Smooth muscle cell (in vitro differentiated cells): ENCODE results near the gene DPH7. TPM values are rescaled to one million over a fixed set of nuclear protein-coding genes. Genes with fewer than 3 reads are reported as not detected.
A peak's percentile ranks its signal among the peaks of the same experiment; 100 is the strongest.

Experiments
- DNase-seq: peaks from one replicate; lab custom pipeline; 2025; ENCODE audit not compliant: unreplicated experiment; lab: John Stamatoyannopoulos, UW
- H2AFZ ChIP-seq: fragments of 200-600 bp; sonication (generic); 2 replicates; pipeline ENCODE4 v1.6.0; 2016; ENCODE audit warnings: antibody characterized with exemption, low read depth, mild to moderate bottlenecking
- H3F3A ChIP-seq: fragments of 200-600 bp; sonication (generic); 2 replicates; pipeline ENCODE4 v1.6.0; 2017; ENCODE audit warnings: antibody characterized with exemption, low read depth
- H3K27ac ChIP-seq: fragments of 200-600 bp; sonication (generic); 2 replicates; pipeline ENCODE4 v1.5.1; 2016; ENCODE audit warnings: low read depth, mild to moderate bottlenecking
- H3K27me3 ChIP-seq: fragments of 200-600 bp; sonication (generic); 2 replicates; pipeline ENCODE4 v1.6.1; 2016; ENCODE audit warnings: low read depth, mild to moderate bottlenecking
- H3K36me3 ChIP-seq: fragments of 200-600 bp; sonication (generic); 2 replicates; pipeline ENCODE4 v1.5.1; 2016; ENCODE audit warnings: low read depth
- H3K4me1 ChIP-seq: fragments of 200-600 bp; sonication (generic); 2 replicates; pipeline ENCODE4 v1.5.1; 2016; ENCODE audit warnings: low read depth
- H3K4me2 ChIP-seq: fragments of 200-600 bp; sonication (generic); 2 replicates; pipeline ENCODE4 v1.6.0; 2016; ENCODE audit warnings: mild to moderate bottlenecking
- H3K4me3 ChIP-seq: fragments of 200-600 bp; sonication (generic); 2 replicates; pipeline ENCODE4 v1.5.1; 2016; ENCODE audit warnings: mild to moderate bottlenecking
- H3K79me2 ChIP-seq: fragments of 200-600 bp; sonication (generic); 2 replicates; pipeline ENCODE4 v1.6.0; 2016; ENCODE audit warnings: low read depth, mild to moderate bottlenecking
- H3K9ac ChIP-seq: fragments of 200-600 bp; sonication (generic); 2 replicates; pipeline ENCODE4 v1.6.0; 2016; ENCODE audit warnings: low read depth
- H3K9me3 ChIP-seq: fragments of 200-600 bp; sonication (generic); replicated peaks from 2 replicates; pipeline ENCODE4 v1.5.1; 2016; ENCODE audit warnings: low read depth
- H4K20me1 ChIP-seq: fragments of 200-600 bp; sonication (generic); 2 replicates; pipeline ENCODE4 v1.6.0; 2016; ENCODE audit warnings: low read depth
- CTCF ChIP-seq: fragments of 200-600 bp; sonication (generic); IDR thresholded peaks from 2 replicates; pipeline ENCODE4 v1.5.1; 2017; ENCODE audit warnings: borderline replicate concordance, mild to moderate bottlenecking, antibody characterized with exemption; ENCODE audit not compliant: insufficient read depth, poor library complexity, severe bottlenecking
- WGBS: methylation state at CpG from one replicate; pipeline ENCODE4 v1.1.7; 2016; ENCODE audit warnings: low lambda C conversion rate; 5-methylcytosine and 5-hydroxymethylcytosine counted together
- polyA plus RNA-seq: library from polyadenylated mRNA; unstranded; fragments of >200 nt; fragmentation: Nextera tagmentation; extraction: Ambion mirVana; gene quantifications from 2 replicates; pipeline ENCODE4 v1.2.1, GENCODE V29; 2016
- total RNA-seq: library from RNA; depleted of rRNA; stranded (reverse); fragments of >200 nt; gene quantifications from 2 replicates; pipeline ENCODE4 v1.2.3, GENCODE V29; 2014

DPH7 gene
- total and polyA plus RNA-seq, 2 experiments from 2014 or later = 18.2 to 21.8 TPM

DNA sequence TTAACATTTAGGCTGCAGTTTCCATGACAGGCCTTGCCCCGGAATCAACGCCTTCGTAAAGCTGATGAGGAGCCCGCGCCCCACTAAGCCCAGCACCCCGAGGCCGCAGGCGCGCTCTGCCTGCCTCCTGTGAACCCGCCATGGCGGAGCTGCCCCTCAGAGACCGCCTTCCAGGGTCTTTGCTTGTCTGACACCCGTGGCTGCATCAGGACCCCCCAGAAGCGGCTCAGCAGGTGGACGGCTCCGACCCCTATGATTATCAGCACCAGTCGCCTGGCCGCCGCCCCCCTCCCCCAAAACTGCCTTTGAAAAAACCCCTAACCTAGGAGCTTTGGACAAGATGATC is 507 bp upstream of the DPH7 start:
- Histone ChIP-seq H3K27ac (peak overlapping the region; percentile 40), H3K36me3 (no peaks in the 10 kb centered on the region), H3K4me2 (peak overlapping the region; percentile 96), H3K9ac (peak overlapping the region; percentile 71), H3K4me1 (peaks cover 11% of the 10 kb centered on the region), H3K27me3 (no peaks in the 10 kb centered on the region), H3K4me3 (peak overlapping the region; percentile 89), H3F3A (no peaks in the 10 kb centered on the region), H2AFZ (peak overlapping the region; percentile 94), H3K9me3 (no peaks in the 10 kb centered on the region), H4K20me1 (peaks cover 12% of the 10 kb centered on the region), H3K79me2 (peaks cover 26% of the 10 kb centered on the region)
- WGBS = 66% methylated on average over 19 of the region's 19 CpGs
- TF ChIP-seq CTCF = no peak
- DNase-seq = no peak

- WGBS = 96% methylated on average over 12 of the region's 12 CpGs
Observed at GRCh38 chr9:137575716-137576411, 2.9 kb downstream of the DPH7 start.

DNA sequence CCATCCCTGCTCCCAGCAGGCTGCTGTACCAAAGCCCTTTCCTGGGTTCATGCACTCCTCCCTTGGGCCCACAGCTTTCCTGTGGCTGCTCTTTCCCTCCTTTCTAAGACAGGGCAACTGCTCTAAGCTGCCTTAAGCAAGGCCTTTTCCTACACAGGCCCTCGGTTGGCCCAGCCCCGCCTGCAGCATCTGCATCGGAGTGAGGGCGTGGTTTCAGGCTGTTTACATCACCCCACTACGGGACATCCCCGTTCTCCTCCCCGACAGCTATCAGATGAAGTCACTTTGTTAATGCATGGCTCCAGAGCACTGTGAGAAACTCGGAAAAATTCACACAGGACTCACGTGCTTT is 3.4 kb downstream of the DPH7 start:
- Histone ChIP-seq H3K27me3 (no peaks in the 10 kb centered on the region), H3K9ac (no peak overlapping the region), H3F3A (no peaks in the 10 kb centered on the region), H4K20me1 (peaks cover 12% of the 10 kb centered on the region), H3K4me2 (no peak overlapping the region), H3K9me3 (no peaks in the 10 kb centered on the region), H3K36me3 (peaks cover 3% of the 10 kb centered on the region), H3K27ac (no peak overlapping the region), H3K4me1 (peaks cover 11% of the 10 kb centered on the region), H2AFZ (no peak overlapping the region), H3K79me2 (peaks cover 32% of the 10 kb centered on the region), H3K4me3 (no peak overlapping the region)
- WGBS = 84% methylated on average over 9 of the region's 9 CpGs
- TF ChIP-seq CTCF = no peak
- no peak for DNase-seq

More at GRCh38 chr9:137575716-137576411, 2.9 kb downstream of the DPH7 start:
- no peak overlapping the region for H3K4me3 ChIP-seq
- no peak overlapping the region for H3K9ac ChIP-seq
- no peak for DNase-seq
- TF ChIP-seq CTCF = no peak
- H3K36me3 ChIP-seq = peaks cover 3% of the 10 kb centered on the region
- no peaks in the 10 kb centered on the region for H3K9me3 ChIP-seq
- H2AFZ ChIP-seq = no peak overlapping the region
- H4K20me1 ChIP-seq = peaks cover 12% of the 10 kb centered on the region
- no peaks in the 10 kb centered on the region for H3F3A ChIP-seq
- H3K27ac ChIP-seq = no peak overlapping the region
- peaks cover 11% of the 10 kb centered on the region for H3K4me1 ChIP-seq
- no peak overlapping the region for H3K4me2 ChIP-seq
- no peaks in the 10 kb centered on the region for H3K27me3 ChIP-seq
- peaks cover 30% of the 10 kb centered on the region for H3K79me2 ChIP-seq

- no peak overlapping the region for H3K27ac ChIP-seq
- H3K9me3 ChIP-seq = no peaks in the 10 kb centered on the region
- H4K20me1 ChIP-seq = peaks cover 12% of the 10 kb centered on the region
- H3F3A ChIP-seq = no peaks in the 10 kb centered on the region
- peaks cover 35% of the 10 kb centered on the region for H3K79me2 ChIP-seq
- no peak overlapping the region for H2AFZ ChIP-seq
- peaks cover 11% of the 10 kb centered on the region for H3K4me1 ChIP-seq
- H3K9ac ChIP-seq = no peak overlapping the region
- WGBS = 94% methylated on average over 10 of the region's 10 CpGs
- no peaks in the 10 kb centered on the region for H3K27me3 ChIP-seq
- no peak overlapping the region for H3K4me2 ChIP-seq
- no peak overlapping the region for H3K4me3 ChIP-seq
- TF ChIP-seq CTCF = no peak
- DNase-seq = no peak
- H3K36me3 ChIP-seq = peaks cover 3% of the 10 kb centered on the region
Observed at GRCh38 chr9:137574192-137574591, 4.5 kb downstream of the DPH7 start.
